Muscle of arm (tissue), 12 donors: Measurements from ENCODE around the gene RBM10. TPM values are rescaled to one million over a fixed set of nuclear protein-coding genes. Genes with fewer than 3 reads are reported as not detected.

Source experiments
- DNase-seq: peaks from one replicate; pipeline ENCODE4 v3.0.0-alpha.2; 2013
- polyA plus RNA-seq, 12 donors: library from polyadenylated mRNA; unstranded; fragments of 120-200 nt; gene quantifications; one replicate each; pipeline ENCODE4 v1.2.1, GENCODE V29; 2013; ENCODE audit not compliant: insufficient read length in 12 of 12

RBM10 gene
- polyA plus RNA-seq, 12 donors: 28.7 to 55.3 (median 33.6) TPM; not detected in 1

DNA sequence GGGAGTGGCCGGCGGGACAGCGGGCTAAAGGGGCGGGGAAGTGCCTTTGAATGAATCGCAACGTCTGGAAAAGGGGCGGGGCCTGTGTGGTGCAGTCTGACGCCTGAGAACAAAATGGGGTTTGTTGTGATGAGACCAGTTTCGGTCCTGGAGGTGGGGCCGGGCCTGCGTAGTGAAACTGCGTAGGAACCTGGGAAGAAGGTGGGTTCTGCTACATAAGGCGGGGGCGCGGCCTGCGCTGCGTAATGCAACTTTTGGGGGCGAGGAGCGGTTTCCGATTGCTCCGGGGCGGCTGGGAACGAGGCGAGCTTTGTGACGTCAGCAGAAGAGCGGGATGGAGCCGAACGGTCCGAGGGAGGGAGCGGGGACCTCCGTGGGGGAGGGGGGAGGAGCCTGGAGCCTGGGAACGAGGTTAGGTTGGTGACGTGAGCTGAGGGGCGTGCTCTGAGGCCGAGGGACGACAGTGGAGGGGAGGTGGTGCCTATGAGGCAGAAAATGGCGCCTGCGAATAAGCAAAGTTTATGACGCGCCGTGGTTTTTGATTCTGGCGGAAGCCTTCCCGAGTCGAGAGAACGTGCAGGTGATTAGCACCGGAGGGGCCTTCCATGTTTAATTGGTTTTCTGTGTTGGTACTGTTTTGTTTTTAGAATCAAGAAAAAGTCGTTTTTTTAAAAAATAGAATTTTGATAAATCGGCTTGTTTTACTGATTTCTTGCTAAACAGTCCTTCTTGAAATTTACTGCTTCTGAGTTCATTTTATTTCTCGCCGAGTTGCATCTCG, 88.5 kb downstream of the RBM10 start:
- peak; percentile 95 for DNase-seq

- no peak for DNase-seq
Measured at GRCh38 chrX:47234583-47234982, 89.6 kb downstream of the RBM10 start.

GRCh38 chrX:47235691-47236103, 90.7 kb downstream of the RBM10 start:
- no peak for DNase-seq

Other genes starting within 250 kb of the RBM10 start
- 1 to 10 TPM in 11 of 12 donors, not detected in 1; 4.4 to 7.0 (median 5.0) TPM for gene JADE3, start 232.8 kb upstream of the RBM10 start, polyA plus RNA-seq
- gene RGN, start 66.8 kb upstream of the RBM10 start, polyA plus RNA-seq: 1 to 10 TPM in 10 of 12 donors, not detected in 2; 1.8 to 4.2 (median 2.2) TPM
- gene NDUFB11, start 519 bp upstream of the RBM10 start, polyA plus RNA-seq: 100 to 1,000 TPM in 2 of 12 donors, 10 to 100 TPM in 9, not detected in 1; 71.5 to 108 (median 93.0) TPM
- gene UBA1, start 48.6 kb downstream of the RBM10 start, polyA plus RNA-seq: 100 to 1,000 TPM in 11 of 12 donors, not detected in 1; 106 to 174 (median 130) TPM
- gene CDK16, start 73.5 kb downstream of the RBM10 start, polyA plus RNA-seq: 100 to 1,000 TPM in 6 of 12 donors, 10 to 100 TPM in 5, not detected in 1; 84.6 to 119 (median 101) TPM
- 100 to 1,000 TPM in 1 of 12 donors, 10 to 100 TPM in 10, not detected in 1; 57.2 to 104 (median 87.7) TPM for gene USP11, start 87.8 kb downstream of the RBM10 start, polyA plus RNA-seq
- under 1 TPM in 10 of 12 donors, not detected in 2; 0.16 to 0.58 (median 0.37) TPM for gene ZNF157, start 225.4 kb downstream of the RBM10 start, polyA plus RNA-seq